SIG-M5 treated with dmso at 0.1 percent for 504 hours (cell line): ENCODE data around the gene CCDC146.
"Not testable (repeated sequence)": the region's sequence is repeated elsewhere in the genome, so short reads cannot be mapped to it uniquely, and the experiment has no call there.

ENCODE experiments used
- DNase-seq: peaks from one replicate; lab custom pipeline; 2025; ENCODE audit not compliant: unreplicated experiment; lab: John Stamatoyannopoulos, UW

Gene CCDC146

DNA sequence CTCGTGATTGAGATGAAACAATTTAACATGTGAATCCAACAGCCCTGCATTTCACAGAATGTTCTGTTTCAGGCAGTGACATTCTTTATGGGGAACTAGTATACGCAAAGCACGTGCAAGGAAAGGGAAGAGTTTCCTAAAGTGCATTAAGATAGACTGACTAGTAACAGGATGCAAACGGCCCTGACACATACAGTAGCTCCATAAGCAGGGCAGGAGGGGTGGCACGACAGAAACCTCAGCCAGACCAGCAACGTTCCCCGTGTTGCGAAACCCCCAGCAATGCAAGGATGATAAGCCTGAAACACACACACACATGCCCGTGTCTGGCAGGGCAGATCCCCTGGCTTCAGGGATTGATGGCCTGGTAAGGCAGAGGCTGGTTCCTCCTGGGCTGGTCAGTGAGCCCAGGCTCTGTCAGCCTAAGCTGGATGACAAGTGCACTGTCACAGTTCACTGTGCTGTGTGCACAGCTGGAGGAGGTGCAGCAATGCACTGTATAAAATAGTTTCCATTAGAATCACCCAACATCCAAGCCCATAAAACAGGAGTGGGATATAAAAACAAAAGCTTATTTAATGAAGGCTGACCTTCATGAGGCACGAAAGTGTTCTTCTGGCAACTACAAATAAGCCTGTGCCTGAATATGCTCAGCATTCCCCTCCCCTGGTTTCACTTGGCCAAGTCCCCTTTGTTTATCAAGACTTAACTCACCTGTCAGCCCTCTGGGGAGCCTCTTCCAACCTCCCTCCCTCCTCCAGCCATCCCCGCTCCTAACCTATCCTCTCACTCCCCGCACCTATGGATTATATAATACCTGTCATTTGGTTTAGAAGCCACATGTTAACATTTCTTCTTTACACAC, 204.9 kb downstream of the CCDC146 start:
- DNase-seq = peak; percentile 84

DNA sequence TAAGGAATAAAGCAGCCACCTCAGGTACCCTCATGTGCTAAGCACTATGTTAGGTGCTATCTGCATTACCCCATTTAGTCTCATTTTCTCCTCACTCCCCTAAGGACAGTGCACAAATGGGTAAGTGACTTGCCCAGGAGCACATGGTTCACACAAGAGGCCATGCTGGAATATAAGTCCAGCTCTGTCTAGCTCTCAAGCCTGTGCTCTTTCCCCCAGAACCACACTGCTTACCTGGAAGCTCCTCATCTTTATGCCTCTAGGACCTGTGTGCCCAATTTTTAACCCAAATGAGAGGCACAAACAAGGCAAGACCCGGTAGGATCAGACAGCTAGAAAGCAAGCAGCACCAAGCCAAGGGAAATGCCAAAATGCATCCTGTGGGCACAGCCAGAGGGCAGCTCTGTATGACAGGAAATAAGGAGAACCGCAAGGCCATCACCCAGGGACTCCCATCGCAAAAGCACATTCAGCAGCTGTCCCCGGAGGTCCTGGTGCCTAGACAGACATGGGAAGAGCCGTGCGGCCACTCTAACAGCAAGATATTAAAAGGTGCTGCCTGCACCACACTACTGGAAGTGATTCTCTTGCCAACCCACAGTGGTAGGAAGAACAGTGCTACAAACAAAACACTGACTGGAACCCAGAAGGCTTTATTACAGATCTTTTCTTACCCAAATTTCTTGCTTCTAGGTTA, 205.7 kb downstream of the CCDC146 start:
- DNase-seq = no peak

- peak; percentile 21 for DNase-seq
Measured at GRCh38 chr7:77328669-77329068, 206.3 kb downstream of the CCDC146 start.

DNA sequence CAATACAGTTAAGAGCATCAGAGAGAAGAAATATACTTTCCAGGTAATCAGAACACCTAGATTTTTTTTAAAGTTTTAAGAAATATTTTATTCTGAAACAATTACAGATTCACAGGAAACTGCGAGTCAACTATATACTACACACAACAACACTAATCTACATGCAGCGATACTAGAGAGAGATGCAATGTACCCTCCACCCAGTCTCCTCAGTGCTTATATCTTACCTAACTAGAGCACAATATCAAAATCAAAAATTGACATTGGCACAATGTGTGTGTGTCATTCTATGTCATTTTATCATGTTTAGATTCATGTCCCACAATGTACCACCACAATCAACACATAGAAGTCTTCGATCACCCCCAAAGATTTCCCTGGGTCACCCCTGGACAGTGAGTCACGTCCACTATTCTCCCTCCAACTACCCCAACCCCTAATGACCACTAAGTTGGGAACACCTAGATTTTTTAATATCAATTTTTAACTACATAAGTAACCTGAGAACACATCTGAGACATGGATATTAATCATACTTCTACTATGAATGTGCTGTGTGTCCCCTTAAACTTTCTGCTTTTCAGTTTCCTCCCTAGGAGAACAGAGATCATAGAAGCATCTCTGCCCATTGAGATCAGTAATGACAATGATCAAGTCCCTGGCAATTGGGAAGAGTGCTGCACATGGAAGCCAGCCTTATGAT, 207.2 kb downstream of the CCDC146 start:
- no peak for DNase-seq

DNA sequence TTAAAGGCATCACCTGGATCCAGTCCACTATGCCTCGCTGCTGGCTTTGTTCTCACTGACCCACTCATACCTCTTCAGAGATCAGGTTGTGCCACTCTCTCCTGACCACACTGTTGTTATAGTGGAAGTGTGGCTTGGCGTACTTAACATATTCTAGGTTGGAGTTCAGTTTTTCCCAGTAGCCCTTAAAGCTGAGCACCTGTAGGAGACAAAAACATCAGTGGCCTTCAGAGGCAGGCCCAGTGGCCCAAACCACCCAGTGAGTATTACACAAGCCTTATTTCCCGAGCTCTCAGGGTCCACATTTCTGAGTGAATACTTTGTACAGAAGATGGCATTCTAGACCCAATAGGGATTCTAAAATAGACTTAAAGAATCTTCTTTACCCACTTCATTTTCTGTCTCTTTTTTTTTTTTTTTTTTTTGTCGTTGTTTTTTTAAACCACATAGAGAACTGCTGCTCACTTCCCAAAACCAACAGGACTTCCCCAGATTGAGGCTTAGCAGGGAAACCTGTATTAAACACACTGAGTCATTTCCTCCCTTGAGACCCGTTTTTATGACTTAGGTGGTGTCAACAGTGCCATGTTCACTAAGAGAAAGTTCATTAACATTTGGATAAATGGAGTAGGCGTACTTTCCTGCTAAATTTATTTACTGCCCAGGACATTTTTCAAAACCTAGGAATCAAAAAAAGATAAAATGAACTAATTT, 207.9 kb downstream of the CCDC146 start:
- DNase-seq = peak; percentile 80

- DNase-seq = peak; percentile 87
Measured at GRCh38 chr7:77331938-77332695, 209.7 kb downstream of the CCDC146 start.

- DNase-seq = not testable (repeated sequence)
Measured at GRCh38 chr7:77334039-77334438, 211.6 kb downstream of the CCDC146 start.

DNA sequence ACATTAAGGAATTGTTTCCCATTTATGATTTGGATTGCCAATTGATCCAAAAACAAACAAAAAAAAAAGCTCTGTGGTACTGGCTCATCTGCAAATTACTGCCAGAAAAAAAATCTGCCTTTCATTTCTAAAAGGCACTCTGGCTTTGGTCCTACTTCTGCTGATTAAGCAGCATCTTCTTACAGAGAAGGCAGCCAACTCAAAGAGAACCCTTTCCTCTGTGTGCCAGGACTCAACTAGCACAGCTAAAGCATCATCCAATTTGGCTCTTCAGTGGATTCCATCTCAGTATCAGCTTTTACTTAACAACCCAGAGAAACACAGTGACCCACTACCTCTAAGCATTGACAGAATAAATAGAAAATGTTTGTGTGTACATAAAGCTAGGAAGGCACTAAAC, 213.2 kb downstream of the CCDC146 start:
- DNase-seq = no peak

DNA sequence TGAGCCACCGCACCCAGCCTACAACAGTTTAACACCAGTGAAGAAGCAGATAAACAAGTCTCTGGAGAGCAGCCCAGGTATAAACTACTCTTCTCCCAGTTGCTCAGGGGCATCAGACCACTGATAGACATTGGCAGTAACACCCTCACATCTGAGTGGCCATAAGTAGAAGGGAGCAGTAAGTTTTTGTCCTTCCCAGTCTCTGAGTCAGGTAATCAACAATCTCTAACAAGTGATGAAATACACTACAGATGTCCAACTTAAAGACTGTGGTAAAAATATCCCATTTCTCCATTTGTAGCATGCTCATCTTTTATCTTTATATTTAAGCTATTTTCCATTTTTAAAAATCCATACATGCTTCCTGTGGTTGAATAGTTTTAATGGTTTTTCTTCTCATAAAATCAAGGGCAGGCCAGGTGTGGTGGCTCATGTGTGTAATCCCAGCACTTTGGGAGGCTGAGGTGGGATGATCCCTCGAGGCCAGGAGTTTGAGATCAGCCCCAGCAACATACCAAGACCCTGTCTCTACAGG, 215.1 kb downstream of the CCDC146 start:
- no peak for DNase-seq

DNA sequence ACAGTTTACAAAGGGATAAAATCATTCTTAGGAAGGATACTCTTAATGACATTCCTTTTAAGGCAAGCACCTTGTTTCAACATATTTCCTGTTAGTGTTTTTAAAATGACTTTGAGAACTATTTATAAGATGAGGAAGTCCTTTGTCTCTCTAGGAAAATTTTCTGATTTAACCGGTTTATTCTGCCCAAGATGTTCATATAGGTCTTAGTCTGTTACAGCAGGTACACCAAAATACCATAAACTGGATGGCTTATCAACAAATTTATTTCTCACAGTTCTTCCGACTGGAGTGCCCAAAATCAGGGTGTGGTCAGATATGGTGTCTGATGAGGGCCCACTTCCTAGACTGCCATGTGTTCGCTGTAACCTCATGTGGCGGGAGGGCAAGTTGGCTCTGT, 215.8 kb downstream of the CCDC146 start:
- DNase-seq = peak; percentile 70

DNA sequence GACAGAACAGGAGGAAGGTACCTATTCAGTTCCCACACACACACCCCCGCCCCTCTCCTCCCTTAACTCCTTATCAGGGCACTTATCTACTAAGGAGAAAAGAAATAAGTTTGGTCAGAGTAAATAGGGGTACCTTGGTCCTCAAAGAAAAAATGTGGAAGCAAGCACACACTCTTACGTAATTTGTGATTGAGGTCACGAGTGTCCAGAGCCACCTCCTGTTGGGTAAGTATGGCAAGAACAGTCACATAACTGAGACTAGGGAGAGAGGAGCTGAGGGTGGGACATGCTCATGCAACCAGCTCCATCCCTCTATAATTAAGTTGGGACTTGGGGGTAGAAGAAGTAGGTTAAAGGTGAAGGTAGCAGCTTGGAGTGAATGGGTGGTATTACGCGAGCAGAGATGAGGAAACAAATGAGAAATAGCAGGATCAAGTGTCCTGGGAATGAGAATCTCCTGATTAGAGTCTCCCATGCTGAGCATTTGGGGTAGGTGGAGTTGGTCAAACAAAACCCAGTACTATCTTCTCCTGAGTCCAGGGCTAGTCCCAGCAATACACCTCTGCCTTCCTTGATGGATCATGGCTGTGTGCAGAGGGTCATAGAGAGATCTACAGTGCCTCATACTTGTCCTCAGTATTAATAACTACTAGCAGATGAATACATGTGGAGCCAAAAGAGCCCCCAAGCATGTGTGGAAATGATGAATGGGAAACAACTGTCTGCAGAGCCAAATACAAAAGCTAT, 216.6 kb downstream of the CCDC146 start:
- DNase-seq = peak; percentile 75

- DNase-seq = no peak
Measured at GRCh38 chr7:77339726-77340125, 217.3 kb downstream of the CCDC146 start.
